H9 (cell line): ENCODE results near the gene MARCHF9. TPM values are rescaled to one million over a fixed set of nuclear protein-coding genes. Genes with fewer than 3 reads are reported as not detected.

ENCODE experiments used
- DNase-seq: peaks from one replicate; pipeline ENCODE4 v3.0.0-alpha.2; 2017
- H2AFZ ChIP-seq: one replicate; pipeline ENCODE4 v1.6.1; 2013; ENCODE audit warnings: mild to moderate bottlenecking, low read length, control low read depth, moderate library complexity
- H2AK5ac ChIP-seq: 2 replicates; pipeline ENCODE4 v1.6.1; 2013; ENCODE audit warnings: low read length, control low read depth, mixed read lengths; ENCODE audit not compliant: insufficient read length
- H2BK120ac ChIP-seq: one replicate; pipeline ENCODE4 v1.6.1; 2013; ENCODE audit warnings: low read depth, mild to moderate bottlenecking, low read length, control low read depth, inconsistent platforms; ENCODE audit not compliant: poor library complexity, severe bottlenecking
- H2BK12ac ChIP-seq: 2 replicates; pipeline ENCODE4 v1.6.1; 2013; ENCODE audit warnings: low read length, control low read depth, mixed read lengths, low read depth; ENCODE audit not compliant: insufficient read length
- H2BK15ac ChIP-seq: 2 replicates; pipeline ENCODE4 v1.6.1; 2013; ENCODE audit warnings: low read depth, low read length, control low read depth
- H2BK20ac ChIP-seq: one replicate; pipeline ENCODE4 v1.6.1; 2013; ENCODE audit warnings: low read depth, mild to moderate bottlenecking, low read length, control low read depth, inconsistent platforms; ENCODE audit not compliant: poor library complexity, severe bottlenecking
- H2BK5ac ChIP-seq: 2 replicates; pipeline ENCODE4 v1.6.1; 2013; ENCODE audit warnings: low read length, control low read depth, mixed read lengths; ENCODE audit not compliant: insufficient read length
- H3K14ac ChIP-seq: 2 replicates; pipeline ENCODE4 v1.6.1; 2013; ENCODE audit warnings: low read length, control low read depth; ENCODE audit not compliant: insufficient read depth
- H3K18ac ChIP-seq: 2 replicates; pipeline ENCODE4 v1.6.1; 2013; ENCODE audit warnings: low read depth, mild to moderate bottlenecking, mixed read lengths, low read length, control low read depth; ENCODE audit not compliant: insufficient read length
- H3K23ac ChIP-seq: 2 replicates; pipeline ENCODE4 v1.6.1; 2013; ENCODE audit warnings: low read length, control low read depth, mixed read lengths, low read depth; ENCODE audit not compliant: insufficient read length
- H3K23me2 ChIP-seq: 2 replicates; pipeline ENCODE4 v1.6.1; 2013; ENCODE audit warnings: low read depth, mild to moderate bottlenecking, mixed read lengths, low read length, control low read depth; ENCODE audit not compliant: insufficient read length, poor library complexity, severe bottlenecking
- H3K27ac ChIP-seq: 2 replicates; pipeline ENCODE4 v1.5.1; 2013; ENCODE audit warnings: low read length, control low read depth, mixed read lengths, low read depth; ENCODE audit not compliant: insufficient read length
- H3K27me3 ChIP-seq: 2 replicates; pipeline ENCODE4 v1.6.1; 2013; ENCODE audit warnings: low read length, control low read depth, inconsistent platforms; ENCODE audit not compliant: insufficient read depth
- H3K4ac ChIP-seq: 2 replicates; pipeline ENCODE4 v1.6.1; 2013; ENCODE audit warnings: low read depth, mild to moderate bottlenecking, control low read depth, inconsistent platforms, low read length, moderate library complexity
- H3K4me1 ChIP-seq: 2 replicates; pipeline ENCODE4 v1.6.1; 2013; ENCODE audit warnings: low read length, control low read depth, inconsistent platforms; ENCODE audit not compliant: insufficient read depth
- H3K4me2 ChIP-seq: 2 replicates; pipeline ENCODE4 v1.6.1; 2013; ENCODE audit warnings: low read length, control low read depth, mixed read lengths; ENCODE audit not compliant: insufficient read length, insufficient read depth
- H3K56ac ChIP-seq: 2 replicates; pipeline ENCODE4 v1.6.1; 2013; ENCODE audit warnings: low read depth, mild to moderate bottlenecking, mixed read lengths, low read length, control low read depth; ENCODE audit not compliant: insufficient read length
- H3K79me1 ChIP-seq: 2 replicates; pipeline ENCODE4 v1.6.1; 2013; ENCODE audit warnings: low read depth, mild to moderate bottlenecking, moderate library complexity, low read length, control low read depth, inconsistent platforms; ENCODE audit not compliant: insufficient read depth, poor library complexity, severe bottlenecking
- H3K79me2 ChIP-seq: 2 replicates; pipeline ENCODE4 v1.6.1; 2013; ENCODE audit warnings: low read length, control low read depth, inconsistent platforms; ENCODE audit not compliant: insufficient read depth
- H3K9ac ChIP-seq: 2 replicates; pipeline ENCODE4 v1.6.1; 2013; ENCODE audit warnings: low read length, control low read depth, mixed read lengths; ENCODE audit not compliant: insufficient read length; ENCODE audit errors: extremely low read depth
- H3K9me3 ChIP-seq: one replicate; pipeline ENCODE4 v1.6.1; 2013; ENCODE audit warnings: low read depth, low read length, inconsistent platforms; ENCODE audit not compliant: control insufficient read depth
- H3T11ph ChIP-seq: one replicate; pipeline ENCODE4 v1.6.1; 2013; ENCODE audit warnings: mild to moderate bottlenecking, low read length, control low read depth, inconsistent platforms
- H4K20me1 ChIP-seq: one replicate; pipeline ENCODE4 v1.6.1; 2013; ENCODE audit not compliant: control insufficient read depth, insufficient read length, insufficient read depth
- H4K5ac ChIP-seq: 2 replicates; pipeline ENCODE4 v1.6.1; 2013; ENCODE audit warnings: low read depth, mild to moderate bottlenecking, mixed read lengths, low read length, control low read depth; ENCODE audit not compliant: insufficient read length
- H4K8ac ChIP-seq: replicated peaks from 2 replicates; pipeline ENCODE4 v1.6.1; 2013; ENCODE audit warnings: low read length, control low read depth, mixed read lengths, low read depth; ENCODE audit not compliant: insufficient read length
- H4K91ac ChIP-seq: 2 replicates; pipeline ENCODE4 v1.6.1; 2013; ENCODE audit warnings: low read depth, mild to moderate bottlenecking, moderate library complexity, mixed read lengths, low read length, control low read depth; ENCODE audit not compliant: insufficient read length
- H3K27ac Mint-ChIP-seq, 3 experiments: 2 replicates in 2 of 3; 3 replicates in 1 of 3; pipeline ENCODE4 v1.8.0; 2020 to 2021; ENCODE audit warnings: mixed read lengths in 3 of 3, mild to moderate bottlenecking in 1 of 3, moderate library complexity in 1 of 3
- H3K27me3 Mint-ChIP-seq: 2 replicates; pipeline ENCODE4 v1.8.0; 2021; ENCODE audit warnings: low read depth, mild to moderate bottlenecking, moderate library complexity, mixed read lengths
- H3K36me3 Mint-ChIP-seq, 3 experiments: 2 replicates in 2 of 3; 3 replicates in 1 of 3; pipeline ENCODE4 v1.8.0; 2020 to 2021; ENCODE audit warnings: low read depth in 3 of 3, mixed read lengths in 3 of 3; ENCODE audit not compliant: insufficient read depth in 1 of 3
- H3K4me1 Mint-ChIP-seq, 2 experiments: 2 replicates each; pipeline ENCODE4 v1.8.0; 2020; ENCODE audit warnings: mixed read lengths in 2 of 2
- H3K4me3 Mint-ChIP-seq, 2 experiments: 2 replicates in 1 of 2; 3 replicates in 1 of 2; pipeline ENCODE4 v1.8.0; 2020 to 2021; ENCODE audit warnings: mild to moderate bottlenecking in 2 of 2, mixed read lengths in 2 of 2, moderate library complexity in 1 of 2
- H3K9me3 Mint-ChIP-seq, 2 experiments: 2 replicates in 1 of 2; 3 replicates in 1 of 2; pipeline ENCODE4 v1.8.0; 2020; ENCODE audit warnings: mild to moderate bottlenecking in 2 of 2, mixed read lengths in 2 of 2, moderate library complexity in 1 of 2
- CTCF ChIP-seq: fragments of 200-600 bp; sonication (generic); conservative IDR thresholded peaks from 3 replicates; pipeline ENCODE4 v1.8.0; 2021; ENCODE audit warnings: antibody characterized with exemption, mild to moderate bottlenecking
- WGBS: extraction: QIAGEN DNeasy Blood & Tissue Kit; methylation state at CpG from one replicate; pipeline ENCODE4 v1.1.7; 2013; ENCODE audit warnings: missing lambda C conversion rate, low lambda C conversion rate, mixed read lengths; ENCODE audit not compliant: insufficient read length; ENCODE audit errors: extremely low coverage; 5-methylcytosine and 5-hydroxymethylcytosine counted together
- long read RNA-seq: library from polyadenylated mRNA; unstranded; transcript quantifications from one replicate; pipeline ENCODE4 v2.0.0, GENCODE V29; 2020
- total RNA-seq: library from RNA; stranded (reverse); gene quantifications from 2 replicates; pipeline ENCODE4 v1.2.1, GENCODE V29; 2021

Gene MARCHF9
- total RNA-seq, result 20.5 and 20.9 TPM in 2 replicates
- long read RNA-seq, result 0 reads

- no peak within 1 kb of the TSS for H3K18ac ChIP-seq
- no peak within 1 kb of the TSS for H2BK20ac ChIP-seq
- H4K8ac ChIP-seq, result no peak within 1 kb of the TSS
- Mint-ChIP-seq H3K27me3 (peaks cover 30% of the 10 kb centered on the region), H3K36me3 (peaks cover 20 to 38% (median 25%) of the 10 kb centered on the region in 3 experiments), H3K27ac (peak within 1 kb of the TSS in 2 of 3 experiments; percentile 57 to 83; a peak in 3 of 7 replicates), H3K9me3 (peaks cover 0 to 2% of the 10 kb centered on the region in 2 experiments; a peak in 2 of 5 replicates), H3K4me3 (peak within 1 kb of the TSS; percentile 81 to 93), H3K4me1 (peaks cover 43 to 44% of the 10 kb centered on the region in 2 experiments)
- no peak within 1 kb of the TSS for H3K4ac ChIP-seq
- H3K9ac ChIP-seq, result no peak within 1 kb of the TSS
- H2AK5ac ChIP-seq, result no peak within 1 kb of the TSS
- H3K9me3 ChIP-seq, result no peaks in the 10 kb centered on the region
- DNase-seq, result peak; percentile 89
- no peak within 1 kb of the TSS for H4K5ac ChIP-seq
- H3K79me2 ChIP-seq, result peaks cover 13% of the 10 kb centered on the region; the same call in 1 of the 2 replicates
- H2BK12ac ChIP-seq, result no peak within 1 kb of the TSS
- H3K79me1 ChIP-seq, result no peaks in the 10 kb centered on the region
- no peak within 1 kb of the TSS for H3K14ac ChIP-seq
- H2BK15ac ChIP-seq, result no peak within 1 kb of the TSS
- H3K56ac ChIP-seq, result no peak within 1 kb of the TSS
- peaks cover 11% of the 10 kb centered on the region for H3K27me3 ChIP-seq
- H3T11ph ChIP-seq, result no peak within 1 kb of the TSS
- 0 out of 2 replicates have a peak, but pooled peaks cover 7% of the 10 kb centered on the region for H3K4me1 ChIP-seq
- peaks cover 17% of the 10 kb centered on the region for H3K23me2 ChIP-seq
- no peak for TF ChIP-seq CTCF
- H2BK120ac ChIP-seq, result no peak within 1 kb of the TSS
- H4K20me1 ChIP-seq, result no peaks in the 10 kb centered on the region
- no peak within 1 kb of the TSS for H3K23ac ChIP-seq
- peak within 1 kb of the TSS; percentile 65 for H3K4me2 ChIP-seq
- no peak within 1 kb of the TSS for H4K91ac ChIP-seq
- whole genome bisulfite sequencing, result no CpG with 5 or more reads among the region's 41 CpGs
- H2BK5ac ChIP-seq, result no peak within 1 kb of the TSS
- H2AFZ ChIP-seq, result no peak within 1 kb of the TSS
- H3K27ac ChIP-seq, result no peak within 1 kb of the TSS
Observed at GRCh38 chr12:57754411-57755193, at the start of gene MARCHF9. MARCHF9 (plus strand) TSS chr12:57755103; CDS start chr12:57755529, 426 bp downstream.
